Right lobe of liver (tissue), 6 donors: Measurements from ENCODE around the gene DSEL. TPM values are rescaled to one million over a fixed set of nuclear protein-coding genes. Genes with fewer than 3 reads are reported as not detected.

Experiments
- ATAC-seq, 4 donors: fragments of 200-7000 bp; cut with Tn5 transposase; one replicate each; pipeline ENCODE4 v1.9.1; 2020; ENCODE audit warnings: mild to moderate bottlenecking in 4 of 4, moderate library complexity in 4 of 4
- DNase-seq, 3 donors: peaks; one replicate each; pipeline ENCODE4 v3.0.0-alpha.2; 2020
- H3K27ac ChIP-seq, 3 donors: fragments of 200-600 bp; one replicate each; pipeline ENCODE4 v1.8.0; 2022
- H3K27me3 ChIP-seq, 2 donors: fragments of 200-600 bp; one replicate each; pipeline ENCODE4 v1.8.0; 2022
- H3K36me3 ChIP-seq, 4 donors: fragments of 200-600 bp; sonication (generic) in 1 of 4; one replicate each; pipeline versions ENCODE4 v1.5.1 to v1.8.0; 2017 to 2022; ENCODE audit warnings: control low read depth in 1 of 4
- H3K4me1 ChIP-seq, 4 donors: fragments of 200-600 bp; sonication (generic) in 1 of 4; one replicate each; pipeline versions ENCODE4 v1.5.1 to v1.8.0; 2017 to 2022; ENCODE audit warnings: control low read depth in 1 of 4
- H3K4me3 ChIP-seq, 3 donors: fragments of 200-600 bp; one replicate each; pipeline ENCODE4 v1.8.0; 2022
- H3K9me3 ChIP-seq, 4 donors: fragments of 200-600 bp; sonication (generic) in 1 of 4; one replicate each; pipeline versions ENCODE4 v1.5.1 to v1.8.0; 2017 to 2022; ENCODE audit warnings: control low read depth in 1 of 4
- POLR2A ChIP-seq: fragments of 450-650 bp; IDR thresholded peaks from one replicate; pipeline ENCODE4 v1.6.1; 2017; ENCODE audit warnings: antibody characterized with exemption, mild to moderate bottlenecking
- WGBS: methylation state at CpG from one replicate; pipeline ENCODE4 v1.1.6; 2018; ENCODE audit warnings: low coverage, low lambda C conversion rate; ENCODE audit not compliant: insufficient coverage; ENCODE audit errors: missing lambda C conversion rate; 5-methylcytosine and 5-hydroxymethylcytosine counted together
- intact Hi-C, 2 donors: fragments of 100-400 bp; cut with DNase I; formaldehyde crosslinking; loops; one replicate each; pipeline versions ENCODE4 v1.11.2 to v1.14.1; 2022
- total RNA-seq, 6 experiments: library from RNA; depleted of rRNA in 2 of 6; stranded (reverse); fragments of >200 nt in 2 of 6; fragmentation: NEBNext Ultra II Directional in 3 of 6; extraction: Animal tissue kit (Norgen Biotek cat#: 25700) in 3 of 6; gene quantifications; one replicate each; pipeline versions ENCODE4 v1.1.0 to v1.2.4, GENCODE V29; 2016 to 2023
- TF ChIP-seq, protein P1 (sequence below), 4 donors: fragments of 200-600 bp in 3 of 4; fragments of 450-650 bp in 1 of 4; IDR thresholded peaks; one replicate each; pipeline versions ENCODE4 v1.5.1 to v1.8.0; 2016 to 2022; ENCODE audit warnings: antibody characterized with exemption in 4 of 4, mild to moderate bottlenecking in 2 of 4
- donor health status: DM: no; HTN: yes; CAD: no.
- donor health status: DM: no; HTN: no; CAD: no.
- donor health status: DM: no; HTN: no; CAD: no.
- donor health status: DM: no; HTN: yes; CAD: no.
- donor health status: DM: no; HTN: yes; CAD: no.

DSEL gene
- total RNA-seq, 6 experiments from 2014 or later: 2.1 to 6.2 (median 4.3) TPM

DNA sequence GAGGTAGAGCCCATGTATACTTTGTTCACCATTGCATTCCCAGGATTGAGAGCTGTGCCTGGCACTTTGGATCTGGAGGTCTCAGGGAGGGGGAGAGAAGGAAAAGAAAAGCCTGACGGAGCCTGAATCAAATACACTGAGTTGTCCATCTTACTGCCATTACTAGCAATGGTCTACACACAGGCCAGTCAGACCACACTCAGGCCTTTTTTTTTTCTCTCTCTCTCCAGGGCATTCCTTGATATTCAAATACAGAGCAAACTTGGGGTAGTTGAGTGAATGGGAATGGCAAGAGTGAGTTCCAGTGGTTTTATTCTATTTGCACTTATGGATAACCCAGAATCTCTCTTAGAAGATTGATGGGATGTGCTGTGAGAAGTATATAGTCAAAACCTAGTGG is 11.8 kb downstream of the DSEL start:
- ATAC-seq: no peak
- H3K27ac ChIP-seq: no peak overlapping the region
- no peaks in the 10 kb centered on the region for H3K27me3 ChIP-seq
- intact Hi-C loops: no loop called here
- no peak for TF ChIP-seq POLR2A
- TF ChIP-seq, protein P1, sequence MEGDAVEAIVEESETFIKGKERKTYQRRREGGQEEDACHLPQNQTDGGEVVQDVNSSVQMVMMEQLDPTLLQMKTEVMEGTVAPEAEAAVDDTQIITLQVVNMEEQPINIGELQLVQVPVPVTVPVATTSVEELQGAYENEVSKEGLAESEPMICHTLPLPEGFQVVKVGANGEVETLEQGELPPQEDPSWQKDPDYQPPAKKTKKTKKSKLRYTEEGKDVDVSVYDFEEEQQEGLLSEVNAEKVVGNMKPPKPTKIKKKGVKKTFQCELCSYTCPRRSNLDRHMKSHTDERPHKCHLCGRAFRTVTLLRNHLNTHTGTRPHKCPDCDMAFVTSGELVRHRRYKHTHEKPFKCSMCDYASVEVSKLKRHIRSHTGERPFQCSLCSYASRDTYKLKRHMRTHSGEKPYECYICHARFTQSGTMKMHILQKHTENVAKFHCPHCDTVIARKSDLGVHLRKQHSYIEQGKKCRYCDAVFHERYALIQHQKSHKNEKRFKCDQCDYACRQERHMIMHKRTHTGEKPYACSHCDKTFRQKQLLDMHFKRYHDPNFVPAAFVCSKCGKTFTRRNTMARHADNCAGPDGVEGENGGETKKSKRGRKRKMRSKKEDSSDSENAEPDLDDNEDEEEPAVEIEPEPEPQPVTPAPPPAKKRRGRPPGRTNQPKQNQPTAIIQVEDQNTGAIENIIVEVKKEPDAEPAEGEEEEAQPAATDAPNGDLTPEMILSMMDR (IDR thresholded peaks at IDR 0.05): no peak
- H3K4me1 ChIP-seq: no peaks in the 10 kb centered on the region
- H3K36me3 ChIP-seq: no peaks in the 10 kb centered on the region
- 92% methylated on average over 1 of the region's 1 CpG for WGBS
- no peaks in the 10 kb centered on the region for H3K9me3 ChIP-seq
- DNase-seq: no peak
- no peak overlapping the region for H3K4me3 ChIP-seq

GRCh38 chr18:67500522-67501205 is 15.9 kb downstream of the DSEL start:
- Histone ChIP-seq H3K36me3 (no peaks in the 10 kb centered on the region), H3K27me3 (no peaks in the 10 kb centered on the region), H3K4me3 (no peak overlapping the region), H3K27ac (no peak overlapping the region), H3K4me1 (no peaks in the 10 kb centered on the region), H3K9me3 (no peaks in the 10 kb centered on the region)
- DNase-seq (no peak), ATAC-seq (no peak)
- intact Hi-C loops: no loop called here
- TF ChIP-seq POLR2A: no peak
- TF ChIP-seq, protein P1 (IDR thresholded peaks at IDR 0.05): no peak
- 13% methylated on average over 1 of the region's 3 CpGs for WGBS

- DNase-seq (no peak), ATAC-seq (no peak)
- Histone ChIP-seq H3K4me1 (no peaks in the 10 kb centered on the region), H3K27ac (no peak overlapping the region), H3K4me3 (no peak overlapping the region), H3K27me3 (no peaks in the 10 kb centered on the region), H3K36me3 (no peaks in the 10 kb centered on the region), H3K9me3 (no peaks in the 10 kb centered on the region)
- WGBS: 58% methylated on average over 4 of the region's 4 CpGs
- no peak for TF ChIP-seq POLR2A
- TF ChIP-seq, protein P1 (IDR thresholded peaks at IDR 0.05): no peak
- intact Hi-C loops: no loop called here
Measured at GRCh38 chr18:67496469-67496868, 20.1 kb downstream of the DSEL start.

GRCh38 chr18:67486534-67486933 is 30.0 kb downstream of the DSEL start:
- no peak overlapping the region for H3K4me3 ChIP-seq
- no peaks in the 10 kb centered on the region for H3K36me3 ChIP-seq
- H3K27me3 ChIP-seq: no peaks in the 10 kb centered on the region
- DNase-seq (no peak), ATAC-seq (no peak)
- H3K4me1 ChIP-seq: no peaks in the 10 kb centered on the region
- intact Hi-C loops: no loop called here
- no peak for TF ChIP-seq POLR2A
- TF ChIP-seq, protein P1 (IDR thresholded peaks at IDR 0.05): no peak
- no peaks in the 10 kb centered on the region for H3K9me3 ChIP-seq
- no peak overlapping the region for H3K27ac ChIP-seq

DNA sequence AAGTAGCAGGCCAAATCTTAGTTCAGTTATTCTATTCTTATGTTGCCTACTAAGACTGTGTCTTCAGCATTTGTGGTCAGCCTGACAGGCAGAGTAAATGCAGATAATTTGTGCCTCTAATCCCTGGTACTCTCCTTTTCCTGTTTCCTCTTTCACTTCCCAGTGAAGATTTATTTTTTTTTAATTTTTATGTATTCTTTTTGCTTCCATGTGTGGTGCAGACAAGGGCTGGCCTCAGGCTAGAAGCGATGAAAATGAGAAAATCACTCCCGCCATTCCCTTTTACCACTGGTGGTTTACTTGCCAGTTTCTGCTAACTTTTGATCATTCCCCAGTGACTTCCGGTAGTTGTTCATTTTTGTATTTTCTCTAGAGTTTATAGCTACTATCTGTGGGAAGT is 30.9 kb downstream of the DSEL start:
- WGBS: 82% methylated on average over 3 of the region's 3 CpGs
- no peak for DNase-seq
- intact Hi-C loops: no loop called here

More for the DNA sequence above, 30.9 kb downstream of the DSEL start:
- no peak overlapping the region for H3K27ac ChIP-seq
- H3K27me3 ChIP-seq: no peaks in the 10 kb centered on the region
- H3K36me3 ChIP-seq: no peaks in the 10 kb centered on the region
- H3K4me1 ChIP-seq: no peaks in the 10 kb centered on the region
- no peak for TF ChIP-seq POLR2A
- TF ChIP-seq, protein P1 (IDR thresholded peaks at IDR 0.05): no peak
- no peaks in the 10 kb centered on the region for H3K9me3 ChIP-seq
- no peak for ATAC-seq
- H3K4me3 ChIP-seq: no peak overlapping the region
